NCI-H526 (cell line): ENCODE results near the gene COL18A1.
A peak's percentile ranks its signal among the peaks of the same experiment; 100 is the strongest.

Source experiments
- DNase-seq, 2 experiments: peaks; one replicate each; lab custom pipeline; 2025; lab: John Stamatoyannopoulos, UW

COL18A1 gene

GRCh38 chr21:45401916-45402900, 2.8 kb upstream of the COL18A1 start:
- no peak for DNase-seq

- no peak for DNase-seq
These were observed 1.7 kb upstream of the COL18A1 start for GRCh38 chr21:45403133-45403824.

GRCh38 chr21:45403825-45404729, 888 bp upstream of the COL18A1 start:
- DNase-seq, result no peak

GRCh38 chr21:45405271-45405818, 380 bp downstream of the COL18A1 start:
- no peak for DNase-seq

GRCh38 chr21:45405819-45406762, 1.1 kb downstream of the COL18A1 start:
- peak in 1 of 2 experiments; percentile 32 for DNase-seq

- DNase-seq, result no peak
These were observed 2.0 kb downstream of the COL18A1 start for GRCh38 chr21:45406801-45407628.

GRCh38 chr21:45407629-45408247, 2.8 kb downstream of the COL18A1 start:
- no peak for DNase-seq

GRCh38 chr21:45408271-45408791, 3.4 kb downstream of the COL18A1 start:
- no peak for DNase-seq

GRCh38 chr21:45408801-45409261, 3.9 kb downstream of the COL18A1 start:
- no peak for DNase-seq

- no peak for DNase-seq
These were observed 4.6 kb downstream of the COL18A1 start for GRCh38 chr21:45409466-45410150.

- DNase-seq, result no peak
These were observed 5.3 kb downstream of the COL18A1 start for GRCh38 chr21:45410151-45410864.

GRCh38 chr21:45410865-45411809, 6.2 kb downstream of the COL18A1 start:
- no peak for DNase-seq

- DNase-seq, result no peak
These were observed 6.8 kb downstream of the COL18A1 start for GRCh38 chr21:45411810-45412206.

- DNase-seq, result no peak
These were observed 7.5 kb downstream of the COL18A1 start for GRCh38 chr21:45412491-45412890.

GRCh38 chr21:45412909-45413611, 8.1 kb downstream of the COL18A1 start:
- DNase-seq, result no peak

GRCh38 chr21:45413922-45414321, 9.0 kb downstream of the COL18A1 start:
- DNase-seq, result no peak
